ENCODE results near the gene DEAF1.

Gene DEAF1

GRCh38 chr11:721247-721740 lies 26.3 kb upstream of the DEAF1 start:
- DNase-seq (ENCODE audit: low read depth), result no peak

- no peak for DNase-seq (ENCODE audit: low read depth)
Measured at GRCh38 chr11:720642-721246, 25.7 kb upstream of the DEAF1 start.

- no peak for DNase-seq (ENCODE audit: low read depth)
Measured at GRCh38 chr11:720017-720641, 25.1 kb upstream of the DEAF1 start.

GRCh38 chr11:719214-720016 lies 24.4 kb upstream of the DEAF1 start:
- no peak for DNase-seq (ENCODE audit: low read depth)

- no peak for DNase-seq (ENCODE audit: low read depth)
Measured at GRCh38 chr11:714436-714835, 19.4 kb upstream of the DEAF1 start.

- no peak for DNase-seq (ENCODE audit: low read depth)
Measured at GRCh38 chr11:709109-709997, 14.3 kb upstream of the DEAF1 start.

- DNase-seq (ENCODE audit: low read depth), result no peak
Measured at GRCh38 chr11:708511-708910, 13.5 kb upstream of the DEAF1 start.

GRCh38 chr11:707817-708420 lies 12.9 kb upstream of the DEAF1 start:
- DNase-seq (ENCODE audit: low read depth), result no peak

GRCh38 chr11:706957-707816 lies 12.2 kb upstream of the DEAF1 start:
- DNase-seq (ENCODE audit: low read depth), result no peak

- DNase-seq (ENCODE audit: low read depth), result no peak
Measured at GRCh38 chr11:706439-706956, 11.5 kb upstream of the DEAF1 start.

- DNase-seq (ENCODE audit: low read depth), result no peak
Measured at GRCh38 chr11:705646-706438, 10.8 kb upstream of the DEAF1 start, which contains the start of gene EPS8L2. Gene EPS8L2, plus strand, starts transcription at chr11:706231. Its CDS starts 3,177 bp downstream, at chr11:709408.

GRCh38 chr11:704781-705645 lies 10.0 kb upstream of the DEAF1 start:
- DNase-seq (ENCODE audit: low read depth), result no peak

GRCh38 chr11:704228-704674 lies 9.2 kb upstream of the DEAF1 start:
- no peak for DNase-seq (ENCODE audit: low read depth)

- no peak for DNase-seq (ENCODE audit: low read depth)
Measured at GRCh38 chr11:703506-703905, 8.5 kb upstream of the DEAF1 start.

GRCh38 chr11:702462-703461 lies 7.7 kb upstream of the DEAF1 start:
- no peak for DNase-seq (ENCODE audit: low read depth)

GRCh38 chr11:701741-702461 lies 6.9 kb upstream of the DEAF1 start:
- no peak for DNase-seq (ENCODE audit: low read depth)
